GM19324 (cell line): ENCODE measurements around the gene LRRC4B.
"Not testable (repeated sequence)": the region's sequence is repeated elsewhere in the genome, so short reads cannot be mapped to it uniquely, and the experiment has no call there.

Experiments used
- ATAC-seq: cut with Tn5 transposase; IDR thresholded peaks from one replicate; pipeline ENCODE4 v1.9.1; 2021; ENCODE audit warnings: mild to moderate bottlenecking, moderate library complexity; ENCODE audit not compliant: unreplicated experiment, low FRiP score

The LRRC4B gene

GRCh38 chr19:50473336-50473735 lies 94.9 kb downstream of the LRRC4B start:
- ATAC-seq = not testable (repeated sequence)

GRCh38 chr19:50468818-50469217 lies 99.4 kb downstream of the LRRC4B start:
- no peak for ATAC-seq

- ATAC-seq = no peak
Observed at GRCh38 chr19:50467566-50467965, 100.7 kb downstream of the LRRC4B start.
